ENCODE data around the gene KIAA2012. TPM values are rescaled to one million over a fixed set of nuclear protein-coding genes. Genes with fewer than 3 reads are reported as not detected.

The KIAA2012 gene
- total RNA-seq = not detected in 2 replicates

GRCh38 chr2:202072737-202073401 is at the start of gene KIAA2012:
TSS of gene KIAA2012 (plus strand) at chr2:202073255. CDS start at chr2:202073628, 373 bp downstream.

DNA sequence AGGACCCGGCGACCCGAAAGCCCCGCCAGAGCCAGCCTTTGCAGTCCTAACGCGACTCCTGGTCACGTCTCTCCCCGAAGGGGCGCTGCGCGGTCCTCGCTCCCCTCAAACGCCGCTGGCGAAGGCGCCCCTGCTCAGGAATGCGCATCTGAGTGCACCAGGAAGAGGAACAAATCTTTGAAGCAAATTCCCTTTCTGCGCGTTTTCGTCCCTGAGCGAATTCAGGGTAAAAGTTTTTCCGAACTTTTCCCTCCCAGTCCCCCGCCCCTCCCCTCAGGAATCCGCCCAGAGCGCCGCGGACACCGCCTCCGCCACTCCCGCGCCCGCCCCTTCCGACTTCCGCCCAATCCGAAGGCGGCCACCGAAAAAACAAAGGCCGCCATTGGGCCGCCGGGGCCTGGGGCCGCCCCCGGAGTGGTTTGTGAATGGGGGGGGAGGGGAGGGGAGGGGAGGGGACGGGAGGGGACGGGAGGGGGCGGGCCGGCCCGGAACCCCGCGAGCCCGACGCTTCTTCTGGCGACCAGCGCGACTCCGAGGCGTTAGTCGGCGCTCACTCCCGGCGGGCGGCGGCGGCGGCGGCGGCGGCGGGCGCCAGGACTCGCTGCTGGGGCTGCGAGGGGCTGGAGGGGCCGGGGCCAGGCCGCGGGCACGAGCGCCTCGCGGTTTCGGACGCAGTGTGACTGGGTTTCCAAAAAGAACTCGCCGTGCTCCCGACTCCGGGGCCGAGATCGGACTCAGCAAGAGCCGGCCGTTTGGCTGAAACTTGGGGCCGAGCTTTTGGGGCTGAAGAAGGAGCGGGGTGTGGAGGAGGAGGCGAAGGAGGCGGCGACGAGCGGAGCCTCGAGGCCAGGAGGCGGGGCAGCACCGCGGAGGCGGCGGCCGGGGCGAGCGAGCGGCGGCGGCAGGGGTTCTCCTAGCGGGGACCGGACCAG is 39.5 kb upstream of the KIAA2012 start, which contains the start of gene FZD7:
Gene FZD7 (plus strand): TSS at position 539 of the 932 bp plus-strand sequence. CDS start 793 bp downstream, outside the sequence.

DNA sequence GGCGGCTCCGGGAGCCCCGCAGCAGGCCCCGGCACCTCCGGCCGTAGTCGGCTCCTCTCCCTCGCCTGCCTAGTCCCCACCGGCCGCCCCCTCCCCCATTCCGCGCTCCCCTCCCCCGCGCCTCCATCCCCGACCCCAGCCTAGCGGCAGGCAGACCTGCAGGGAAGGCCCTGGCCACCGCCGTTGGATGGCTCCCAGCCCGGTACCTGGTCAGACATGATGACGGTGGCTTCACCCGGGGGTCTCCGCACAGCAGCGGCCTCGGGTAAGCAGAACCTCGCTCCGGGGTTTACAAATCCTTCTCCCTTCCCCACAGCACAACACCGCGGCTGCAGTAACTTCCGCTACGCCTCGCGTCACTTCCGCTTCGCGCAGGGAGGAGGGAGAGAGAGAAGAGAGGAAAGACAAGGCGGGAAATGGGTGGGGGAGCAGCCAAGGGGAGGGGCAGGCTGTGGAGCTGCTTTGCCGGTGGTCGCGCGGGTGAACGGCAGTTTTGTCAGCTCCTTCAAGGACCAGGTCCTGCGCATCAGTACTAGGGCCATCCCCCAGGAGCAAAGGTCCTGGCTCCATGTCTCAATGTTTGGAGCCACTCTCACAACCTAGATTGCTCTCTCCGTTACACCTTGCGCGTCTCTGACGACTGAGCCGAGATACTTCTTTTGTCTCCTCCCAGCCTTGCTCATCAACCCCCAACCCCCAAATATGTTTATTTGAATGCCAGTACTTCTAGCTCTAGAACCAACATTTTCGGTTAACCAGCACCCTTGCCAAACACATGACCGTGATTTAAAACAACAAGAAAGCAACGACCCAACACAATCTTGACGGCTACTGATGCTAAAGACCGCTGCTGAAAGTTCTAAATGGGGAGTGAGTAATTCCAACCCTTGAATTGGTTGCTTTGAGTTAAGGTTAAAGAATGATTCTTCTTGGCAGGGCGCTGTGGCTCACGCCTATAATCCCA is 165.5 kb downstream of the KIAA2012 start, which contains the start of gene SUMO1:
Gene SUMO1 (minus strand): TSS at position 364 of the 964 bp plus-strand sequence. CDS start 146 bp downstream, at position 218.

Other genes with a start within 250 kb of the KIAA2012 start
- 27.0 and 30.3 TPM in 2 replicates for gene FZD7, start 39.4 kb upstream of the KIAA2012 start, total RNA-seq
- gene SUMO1, start 165.3 kb downstream of the KIAA2012 start, total RNA-seq = 115 and 147 TPM in 2 replicates
- 38.9 and 48.1 TPM in 2 replicates for gene NOP58, start 192.5 kb downstream of the KIAA2012 start, total RNA-seq